Stimulated activated CD8-positive, alpha-beta memory T cell treated with anti-CD3 and anti-CD28 coated beads, Interleukin-15, amount 100 ng/mL, for 24 hours (primary cell): Measurements from ENCODE around the gene MVB12A.
A peak's percentile ranks its signal among the peaks of the same experiment; 100 is the strongest.

ENCODE experiments used
- DNase-seq: peaks from one replicate; pipeline ENCODE4 v3.0.0-alpha.2; 2020; ENCODE audit warnings: low read depth

Gene MVB12A

DNA sequence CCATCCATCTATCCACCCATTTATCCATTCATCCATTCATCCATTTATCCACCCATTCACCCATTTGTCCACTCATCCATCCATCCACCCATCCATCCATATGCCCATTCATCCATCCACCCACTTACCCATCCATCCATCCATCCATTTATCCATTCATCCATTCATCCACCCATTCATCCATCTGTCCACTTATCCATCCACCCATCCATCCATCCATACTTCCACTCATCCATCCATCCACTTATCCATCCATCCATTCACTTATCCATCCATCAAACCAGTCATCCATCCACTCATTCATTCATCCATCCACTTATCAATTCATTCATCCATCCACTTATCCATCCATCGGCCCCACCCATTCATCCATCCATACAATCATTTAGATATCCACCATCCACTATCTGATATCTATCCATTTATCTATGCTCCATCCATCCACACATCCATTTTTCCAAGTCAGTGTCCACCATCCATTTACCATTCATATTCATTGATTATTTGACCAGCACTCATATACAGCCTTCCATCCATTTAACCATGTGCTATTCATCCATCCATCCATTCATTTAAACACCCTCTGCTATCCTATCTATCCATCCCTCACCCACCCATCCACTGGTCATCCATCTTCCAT lies 25.8 kb downstream of the MVB12A start:
- DNase-seq: no peak

DNA sequence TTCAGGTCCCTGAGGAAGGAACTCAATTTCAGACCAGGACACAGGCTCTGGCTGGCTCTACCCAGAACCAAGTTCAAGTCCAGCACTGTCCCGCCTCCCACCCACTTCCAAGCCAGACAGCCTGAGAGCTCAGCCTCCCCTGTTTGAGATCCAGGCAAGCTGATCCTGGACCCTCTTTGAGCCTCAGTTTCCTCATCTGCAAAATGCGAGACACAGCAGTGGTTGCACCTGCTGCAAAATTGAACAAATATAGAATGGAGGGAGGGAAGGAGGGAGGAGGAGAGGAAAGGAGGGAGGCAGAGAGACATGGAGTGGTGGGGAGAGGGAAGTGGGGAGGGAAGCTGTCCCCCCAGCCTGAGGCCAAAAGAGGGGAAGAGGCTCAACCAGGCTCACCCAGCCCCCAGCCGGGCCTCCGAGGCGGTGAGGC lies 27.9 kb downstream of the MVB12A start:
- DNase-seq: no peak

DNA sequence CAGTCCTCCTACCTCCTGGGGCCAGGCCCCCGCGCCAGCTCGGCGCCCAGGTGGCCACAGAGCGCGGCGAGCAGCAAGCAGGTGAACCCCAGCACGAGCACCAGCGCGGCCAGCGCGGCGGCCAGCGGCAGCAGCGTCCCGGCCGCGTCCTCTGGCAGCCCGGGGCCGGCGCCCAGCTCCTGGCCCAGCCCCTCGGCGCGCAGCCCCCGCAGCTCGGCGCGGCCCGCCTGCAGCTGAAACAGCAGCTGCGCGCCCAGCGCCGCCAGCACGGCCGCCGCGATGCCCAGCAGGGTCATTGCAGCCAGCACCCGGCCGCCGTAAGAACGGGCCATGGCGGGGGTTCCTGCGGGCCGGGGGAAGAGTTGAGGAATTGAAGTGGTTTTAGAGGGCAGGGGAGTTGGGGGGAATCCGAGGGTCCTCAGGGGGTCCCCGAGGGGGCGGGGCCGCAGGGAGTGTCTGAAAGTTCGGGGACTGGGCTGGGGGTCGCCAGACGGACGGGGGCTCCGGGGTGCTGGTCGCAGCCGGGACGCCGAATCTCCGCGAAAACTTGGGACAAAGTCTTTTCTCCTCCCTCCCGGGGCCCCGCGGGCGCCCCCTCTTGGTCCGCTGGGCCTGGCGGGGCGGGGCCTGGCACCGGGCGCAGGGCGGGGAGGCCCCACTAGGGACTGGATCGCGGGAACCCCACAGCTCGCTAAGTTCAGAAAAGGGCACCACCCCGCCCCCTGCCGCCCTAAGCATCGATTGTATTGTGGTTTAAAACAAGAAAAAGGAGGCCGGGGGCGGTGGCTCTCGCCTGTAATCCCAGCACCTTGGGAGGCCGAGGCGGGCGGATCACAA lies 28.5 kb downstream of the MVB12A start, which contains the start of gene TMEM221:
Gene TMEM221, minus strand, starts transcription at position 538 of the 837 bp plus-strand sequence. Its CDS starts 206 bp downstream, at position 332.
- no peak for DNase-seq

DNA sequence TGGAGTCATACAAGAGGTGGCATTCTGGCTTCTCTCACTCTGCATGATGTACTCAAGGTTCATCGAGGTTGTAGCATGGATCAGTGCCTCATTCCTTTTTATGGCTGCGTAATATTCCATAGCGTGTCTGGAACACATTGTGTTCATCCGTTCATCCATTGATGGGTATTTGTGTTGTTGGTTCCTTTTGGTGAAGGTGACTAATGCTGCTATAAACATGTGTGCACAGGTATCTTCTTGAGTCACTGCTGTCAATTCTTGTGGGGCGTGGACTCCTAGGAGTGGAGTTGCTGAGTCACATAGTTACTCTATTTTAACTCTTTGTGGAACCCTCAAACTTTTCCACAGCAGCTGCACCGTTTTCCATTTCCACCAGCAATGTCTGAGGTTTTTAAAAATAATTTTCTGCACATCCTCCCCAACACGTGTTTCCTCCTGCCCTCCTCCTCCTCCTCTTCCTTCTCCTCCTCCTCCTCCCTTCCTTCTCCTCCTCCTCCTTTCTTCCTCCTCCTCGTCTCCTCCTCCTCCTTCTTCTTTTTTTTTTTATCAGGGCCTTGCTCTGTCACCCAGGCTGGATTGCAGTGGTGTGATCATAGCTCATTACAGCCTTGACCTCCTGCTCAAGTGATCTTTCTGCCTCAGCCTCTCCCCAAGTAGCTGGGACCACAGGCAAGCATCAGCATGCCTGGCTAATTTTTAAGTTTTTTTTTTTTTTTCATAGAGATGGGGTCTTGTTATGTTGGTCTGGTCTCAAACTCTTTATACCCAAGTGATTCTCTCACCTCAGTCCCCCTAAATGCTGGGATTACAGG lies 30.6 kb downstream of the MVB12A start:
- no peak for DNase-seq

DNA sequence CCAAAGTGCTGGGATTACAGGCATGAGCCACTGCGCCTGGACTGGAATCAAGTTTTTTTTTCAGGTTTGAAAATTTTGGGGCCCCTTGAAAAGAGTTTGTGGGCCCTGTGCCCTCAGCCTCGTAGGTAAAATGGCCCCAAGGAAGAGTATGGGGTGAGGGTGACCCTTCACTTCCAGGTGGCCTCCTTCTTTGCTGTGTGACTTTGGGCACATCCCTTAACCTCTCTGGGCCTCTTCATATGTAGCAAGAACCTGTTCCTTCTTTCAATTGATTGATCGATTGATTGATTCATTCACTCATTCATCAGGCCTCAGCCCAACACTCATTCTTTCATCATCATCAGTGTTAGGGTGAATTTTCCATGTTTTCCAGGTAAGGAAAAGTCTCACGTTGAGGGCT lies 32.0 kb downstream of the MVB12A start:
- no peak for DNase-seq

DNA sequence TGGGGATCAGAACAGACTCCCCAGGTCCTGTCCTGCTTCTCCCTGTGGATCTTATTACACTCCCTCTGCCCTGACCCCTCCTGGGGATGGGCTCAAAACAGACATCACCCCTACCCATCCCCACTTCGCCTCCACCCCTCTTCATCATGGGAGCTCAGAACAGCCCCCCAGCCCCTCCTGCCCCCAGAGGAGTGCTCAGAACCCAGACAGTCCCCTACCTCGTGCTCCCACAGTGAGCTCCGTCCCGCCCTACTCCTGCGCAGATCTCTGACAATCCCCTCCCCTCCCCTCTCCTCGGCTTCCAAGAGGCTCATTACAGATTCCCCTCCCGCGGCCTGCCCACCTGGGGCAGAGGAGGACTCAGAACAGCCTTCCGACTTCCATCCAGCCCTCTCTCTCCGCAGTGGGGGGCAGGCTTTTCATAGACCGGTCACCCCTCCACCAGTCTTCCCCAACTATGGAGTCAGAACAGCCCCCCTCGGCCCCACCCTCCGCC lies 34.8 kb downstream of the MVB12A start:
- no peak for DNase-seq

DNA sequence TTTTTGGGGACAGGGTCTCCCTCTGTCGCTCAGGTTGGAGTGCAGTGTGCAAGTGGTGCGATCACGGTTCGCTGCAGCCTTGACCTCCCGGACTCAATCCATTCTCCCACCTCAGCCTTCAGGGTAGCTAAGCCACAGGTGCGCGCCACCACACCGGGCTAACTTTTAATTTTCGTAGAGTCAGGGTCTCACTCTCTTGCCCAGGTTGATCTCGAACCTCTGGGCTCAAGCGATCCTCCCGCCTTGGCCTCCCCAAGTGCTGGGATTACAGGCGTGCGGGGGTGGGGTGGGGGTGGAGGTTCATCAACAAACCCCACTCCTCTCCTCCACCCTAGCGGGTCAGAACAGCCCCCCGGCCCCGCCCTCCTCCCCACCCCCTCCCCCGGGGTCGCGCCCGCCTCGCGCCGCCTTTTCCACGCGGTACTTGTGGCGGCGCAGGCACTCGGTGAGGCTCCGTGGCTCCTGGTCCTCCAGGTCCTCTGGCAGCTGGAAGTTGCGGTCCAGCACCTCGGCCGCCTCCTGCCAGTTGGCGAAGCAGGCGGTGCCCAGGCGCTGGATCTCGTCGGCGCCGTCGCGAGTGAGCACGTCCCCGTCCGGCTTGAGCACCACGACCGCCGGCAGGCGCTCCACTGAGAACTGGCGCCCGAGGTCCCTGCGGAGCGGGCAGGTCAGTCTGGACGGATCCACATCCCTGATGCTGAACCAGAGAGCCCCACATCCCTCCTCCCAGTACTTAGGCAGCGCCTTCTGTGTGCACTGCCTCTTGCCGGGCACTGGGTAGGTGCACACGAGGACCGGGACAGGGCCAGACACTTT lies 35.7 kb downstream of the MVB12A start:
- DNase-seq: no peak

DNA sequence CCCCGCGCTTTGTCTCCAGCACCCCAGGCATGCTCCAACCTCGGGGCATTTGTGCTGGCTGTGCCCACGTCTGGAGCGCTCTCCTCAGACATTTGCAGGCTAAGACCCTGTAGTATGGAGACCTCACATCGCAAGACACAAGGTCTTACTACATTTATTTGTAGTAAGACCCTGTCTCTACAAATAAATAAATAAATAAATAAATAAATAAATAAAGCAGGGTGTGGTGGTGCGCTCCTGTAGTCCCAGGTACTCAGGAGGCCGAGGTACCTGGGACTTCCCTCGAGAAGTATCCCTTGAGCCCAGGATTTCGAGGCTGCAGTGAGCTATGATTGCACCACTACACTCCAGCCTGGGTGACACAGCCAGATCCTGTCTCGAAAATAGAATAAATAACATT lies 36.3 kb downstream of the MVB12A start:
- no peak for DNase-seq

DNA sequence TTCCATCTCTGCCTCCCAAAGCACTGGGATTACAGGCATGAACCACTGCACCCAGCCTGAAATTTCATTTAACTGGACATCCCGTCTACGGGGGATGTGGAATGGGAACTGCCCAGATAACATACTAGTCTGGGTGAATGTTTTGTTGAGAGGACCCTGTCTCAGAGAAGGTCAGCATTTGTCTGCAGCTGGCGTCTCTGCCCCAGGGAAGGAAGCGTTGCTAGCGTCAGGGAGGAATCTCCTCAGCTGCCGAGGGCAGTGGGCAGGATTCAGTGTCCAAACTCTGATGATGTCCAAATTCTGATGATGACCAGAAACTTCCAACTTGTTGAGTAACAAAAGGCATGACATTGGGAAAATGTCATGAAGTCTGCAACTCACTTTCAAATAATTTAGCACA lies 37.8 kb downstream of the MVB12A start:
- no peak for DNase-seq

DNA sequence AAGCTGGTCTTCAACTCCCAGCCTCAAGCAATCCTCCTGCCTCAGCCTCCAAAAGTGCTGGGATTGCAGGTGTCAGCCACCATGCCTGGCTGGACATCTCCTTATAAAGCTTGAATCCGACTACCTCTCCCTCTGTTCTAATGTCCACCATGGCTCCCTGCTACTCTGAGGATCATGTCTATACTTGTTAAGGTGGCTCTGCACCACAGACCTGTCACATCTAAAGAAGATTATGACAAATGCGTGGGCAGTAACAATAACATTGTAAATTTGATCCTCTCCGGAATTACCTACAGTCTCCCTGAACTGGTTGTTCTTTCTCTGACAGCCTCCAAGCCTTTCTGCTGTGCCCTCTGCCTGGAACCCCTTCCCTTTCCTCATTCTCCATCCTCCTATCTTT lies 39.1 kb downstream of the MVB12A start:
- no peak for DNase-seq

DNA sequence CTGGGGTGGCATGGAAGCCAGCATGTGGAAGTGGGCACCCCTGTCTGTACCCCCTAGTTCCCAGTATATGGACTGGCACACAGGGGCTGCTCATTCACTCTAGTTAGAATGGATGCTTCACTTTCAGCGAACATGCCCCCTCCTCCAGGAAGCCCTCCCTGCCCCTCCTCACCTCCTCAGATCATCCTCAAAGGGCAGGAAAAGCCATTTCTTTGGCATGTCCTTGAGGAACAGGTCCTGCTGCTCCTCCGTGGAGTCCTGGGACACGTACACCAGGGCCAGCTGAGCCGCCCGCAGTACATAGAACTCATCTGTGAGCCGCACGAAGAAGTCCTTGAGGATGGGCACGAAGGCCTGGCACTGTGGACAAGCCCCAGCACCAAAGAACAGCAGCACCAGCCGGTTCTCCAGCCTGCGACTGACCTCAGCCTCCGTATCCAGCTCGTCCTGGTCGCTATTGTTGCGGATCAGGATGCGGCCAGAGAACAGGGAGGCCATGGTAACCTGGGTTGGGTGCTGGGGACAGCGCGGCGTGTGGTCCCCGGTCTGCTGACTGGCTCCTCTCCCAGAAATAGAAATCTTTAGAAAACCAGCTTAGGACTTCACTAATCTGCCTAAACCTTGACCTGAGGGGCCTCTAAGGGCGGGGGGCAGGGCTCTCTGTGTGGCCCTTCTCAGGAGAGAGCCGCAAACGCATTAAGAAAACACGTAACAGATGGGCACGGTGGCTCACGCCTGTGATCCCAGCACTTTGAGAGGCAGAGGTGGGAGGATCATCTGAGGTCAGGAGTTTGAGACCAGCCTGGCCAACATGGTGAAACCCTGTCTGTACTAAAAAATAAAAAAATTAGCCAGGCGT lies 40.8 kb downstream of the MVB12A start, which contains the start of gene NXNL1:
Gene NXNL1, minus strand, starts transcription at position 555 of the 859 bp plus-strand sequence. Its CDS starts 57 bp downstream, at position 498.
- DNase-seq: no peak

DNA sequence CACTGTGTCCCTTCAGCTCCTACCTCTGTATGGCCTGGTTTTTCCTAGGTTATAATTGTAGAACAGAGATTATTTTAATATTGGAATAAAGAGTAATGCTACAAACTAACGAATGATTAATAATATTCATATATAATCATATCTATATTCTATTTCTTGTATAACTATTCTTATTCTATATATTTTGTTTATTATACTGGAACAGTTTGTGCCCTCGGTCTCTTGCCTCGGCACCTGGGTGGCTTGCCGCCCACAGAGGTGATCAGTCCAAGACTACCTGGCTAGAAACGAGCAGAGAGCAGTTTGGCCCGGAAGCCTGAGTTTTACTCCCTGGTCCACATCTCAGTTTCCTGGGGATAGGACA lies 46.6 kb downstream of the MVB12A start:
- DNase-seq: no peak

DNA sequence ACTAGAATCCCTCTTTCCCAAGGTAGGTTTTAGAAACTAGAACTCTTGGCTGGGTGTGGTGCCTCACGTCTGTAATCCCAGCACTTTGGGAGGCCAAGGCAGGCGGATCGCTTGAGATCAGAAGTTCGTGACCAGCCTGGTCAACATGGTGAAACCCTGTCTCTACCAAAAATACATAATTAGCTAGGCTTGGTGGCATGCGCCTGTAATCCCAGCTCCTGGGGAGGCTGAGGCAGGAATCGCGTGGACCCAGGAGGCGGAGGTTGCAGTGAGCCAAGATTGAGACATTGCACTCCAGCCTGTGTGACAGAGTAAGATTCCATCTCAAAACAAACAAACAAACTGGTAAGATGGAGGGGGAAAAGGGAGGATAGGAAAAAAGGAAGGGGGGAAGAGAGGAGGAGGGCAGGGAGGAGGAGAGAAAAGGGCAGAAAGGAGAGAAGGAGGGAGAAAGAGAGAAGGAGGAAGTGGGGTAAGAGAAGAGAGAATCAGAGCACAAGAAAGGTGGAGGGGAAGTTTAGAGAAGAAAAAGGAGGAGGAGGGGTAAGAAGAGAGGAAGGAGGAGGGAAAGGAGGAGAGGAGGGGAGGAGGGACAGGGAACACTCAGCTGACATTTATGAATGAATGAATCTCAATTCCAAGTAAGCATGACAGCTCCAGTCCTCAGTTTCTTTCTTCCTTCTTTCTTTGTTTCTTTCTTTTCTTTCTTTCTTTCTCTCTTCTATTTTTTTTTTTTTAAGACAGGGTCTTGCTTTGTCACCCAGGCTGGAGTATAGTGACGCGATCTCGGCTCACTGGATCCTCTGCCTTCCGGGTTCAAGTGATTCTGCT lies 47.8 kb downstream of the MVB12A start:
- DNase-seq: no peak

DNA sequence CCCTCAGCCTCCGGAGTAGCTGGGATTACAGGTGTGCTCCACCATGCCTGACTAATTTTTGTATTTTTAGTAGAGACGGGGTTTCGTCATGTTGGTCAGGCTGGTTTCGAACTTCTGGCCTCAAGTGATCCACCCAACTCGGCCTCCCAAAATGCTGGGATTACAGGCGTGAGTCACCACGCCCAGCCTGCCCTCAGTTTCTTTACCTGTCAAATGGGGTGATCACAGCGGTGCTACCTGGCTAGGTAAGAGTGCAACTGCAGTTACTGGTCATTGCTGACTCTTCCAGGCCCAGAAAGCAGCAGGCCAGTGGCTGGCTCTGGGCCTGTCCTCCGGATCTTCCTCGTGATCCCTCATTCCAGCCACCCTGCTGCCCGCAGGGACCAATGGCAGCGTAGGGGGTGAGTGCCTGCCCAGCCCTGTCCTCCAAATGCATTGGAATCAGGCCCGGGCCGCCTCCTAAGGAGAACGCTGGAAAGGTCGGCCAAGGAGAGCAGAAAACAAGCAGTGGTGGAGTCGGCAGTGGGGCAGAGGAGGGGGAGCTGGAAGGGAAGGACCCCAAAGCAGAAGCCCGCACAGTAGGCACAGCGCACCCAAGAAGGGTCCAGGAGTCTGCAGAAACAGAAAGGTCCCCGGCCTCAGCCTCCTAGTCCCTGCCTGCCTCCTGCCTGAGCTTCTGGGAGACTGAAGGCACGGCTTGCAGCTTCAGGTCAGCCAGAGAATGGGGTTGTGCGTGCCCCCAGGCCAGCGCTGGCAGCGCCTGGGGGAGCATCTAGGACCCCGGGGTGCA lies 48.6 kb downstream of the MVB12A start:
- no peak for DNase-seq

DNA sequence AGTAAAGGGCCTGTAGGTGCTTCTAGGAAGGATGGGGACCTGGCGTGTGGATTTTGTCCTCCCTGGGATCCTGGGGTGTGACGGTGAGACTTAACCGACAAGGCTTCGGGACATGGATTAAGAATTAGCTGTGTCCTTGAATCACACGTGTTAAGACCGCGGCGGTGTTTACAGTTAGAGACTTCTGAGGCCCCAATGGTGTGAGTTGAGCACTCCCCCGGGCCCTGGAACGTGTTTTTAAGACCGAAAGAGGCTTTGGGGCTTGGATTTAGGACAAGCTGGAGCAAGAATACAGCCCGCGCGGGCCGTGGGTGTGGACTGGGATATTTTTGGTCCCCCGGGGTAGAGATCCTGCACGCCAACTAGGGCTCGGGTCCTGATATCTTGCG lies 49.2 kb downstream of the MVB12A start:
- no peak for DNase-seq

DNA sequence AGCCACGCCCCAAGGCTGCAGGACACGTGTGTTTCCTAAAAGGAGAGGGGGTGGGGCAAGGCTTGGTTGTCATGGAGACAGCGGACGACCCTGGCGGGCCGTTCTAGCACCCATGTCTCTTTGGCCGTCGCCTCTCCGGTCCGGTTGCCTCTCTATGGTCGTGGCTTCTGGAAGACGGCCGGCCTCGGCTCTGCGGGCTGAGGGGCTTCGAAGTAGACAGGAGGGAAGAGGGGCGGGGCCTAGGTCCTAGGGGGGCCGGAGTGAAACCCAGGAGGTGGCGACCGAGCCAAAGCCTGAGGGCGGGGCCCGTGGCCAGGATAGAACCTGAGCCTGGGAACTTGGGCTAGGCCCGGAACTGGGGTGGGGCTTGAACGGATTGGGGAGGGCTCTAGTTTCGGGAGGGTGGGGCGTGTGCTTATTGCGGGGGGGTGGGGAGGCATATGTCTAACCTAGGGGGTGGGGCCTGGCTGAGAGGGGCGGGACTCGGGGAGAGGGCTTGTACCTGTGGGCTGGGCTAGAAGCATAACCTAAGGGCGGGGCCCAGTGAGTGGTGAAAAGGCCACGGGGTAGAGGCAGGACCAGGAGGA lies 49.7 kb downstream of the MVB12A start:
- DNase-seq: peak; percentile 61

DNA sequence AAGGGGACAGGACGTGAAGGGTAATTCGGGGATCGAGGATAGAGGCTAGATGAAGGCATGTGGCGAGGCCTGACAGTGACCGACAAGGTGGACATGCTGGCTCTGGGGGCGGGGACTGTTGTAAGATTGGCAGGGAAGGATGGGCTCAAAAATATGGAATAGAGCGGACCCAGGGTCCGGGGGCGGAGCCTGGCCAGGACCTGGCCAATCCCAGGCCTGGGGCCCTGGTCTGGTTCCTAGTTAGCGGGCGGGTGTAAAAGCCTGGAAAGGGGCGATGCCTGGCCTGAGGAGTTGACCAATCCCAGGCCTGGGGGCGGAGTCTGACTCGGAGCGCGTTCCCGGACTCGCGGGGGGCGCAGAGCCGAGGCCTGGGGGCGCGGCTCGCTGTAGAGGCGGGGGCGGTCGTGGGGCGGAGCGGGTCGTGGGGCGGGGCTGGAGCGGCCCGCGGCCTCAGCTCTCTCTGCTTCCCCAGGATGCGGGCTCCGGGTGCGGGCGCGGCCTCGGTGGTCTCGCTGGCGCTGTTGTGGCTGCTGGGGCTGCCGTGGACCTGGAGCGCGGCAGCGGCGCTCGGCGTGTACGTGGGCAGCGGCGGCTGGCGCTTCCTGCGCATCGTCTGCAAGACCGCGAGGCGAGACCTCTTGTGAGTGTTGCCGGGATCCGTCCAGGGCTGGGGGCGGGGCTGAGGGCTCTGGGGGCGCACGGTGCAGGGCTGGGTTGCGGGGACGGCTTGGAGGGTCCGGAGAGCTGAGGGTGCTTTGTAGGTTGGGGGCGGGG lies 50.4 kb downstream of the MVB12A start, which contains the start of gene SLC27A1:
Gene SLC27A1, plus strand, starts transcription at position 457 of the 774 bp plus-strand sequence. Its CDS starts 17 bp downstream, at position 474.
- peak; percentile 75 for DNase-seq
